HepG2 (cell line): ENCODE results near the gene KLB. TPM values are rescaled to one million over a fixed set of nuclear protein-coding genes. Genes with fewer than 3 reads are reported as not detected.

Experiments
- CEBPG ChIP-seq: IDR thresholded peaks from 2 replicates; pipeline ENCODE4 v1.6.1; 2016
- ELF3 ChIP-seq: IDR thresholded peaks from 2 replicates; pipeline ENCODE4 v1.6.1; 2016; ENCODE audit warnings: missing genetic modification reagents, missing compliant biosample characterization
- HDAC2 ChIP-seq: sonication (generic); formaldehyde crosslinking; IDR thresholded peaks from 2 replicates; pipeline ENCODE4 v1.4.0; 2020; ENCODE audit warnings: missing genetic modification reagents
- HNRNPUL1 ChIP-seq: fragments of 200-400 bp; formaldehyde crosslinking; IDR thresholded peaks from 2 replicates; pipeline ENCODE4 v1.6.1; 2017; ENCODE audit warnings: low read depth, mild to moderate bottlenecking, low read length, moderate library complexity
- MBNL3 ChIP-seq: fragments of 250-450 bp; sonication (Bioruptor Pico); conservative IDR thresholded peaks from 2 replicates; pipeline ENCODE4 v1.8.0; 2022; ENCODE audit warnings: mild to moderate bottlenecking, inconsistent platforms
- MED8 ChIP-seq: sonication (generic); formaldehyde crosslinking; IDR thresholded peaks from 2 replicates; pipeline ENCODE4 v1.8.1; 2023; ENCODE audit warnings: mild to moderate bottlenecking, missing genetic modification reagents; ENCODE audit not compliant: insufficient replicate concordance
- MEF2D ChIP-seq: sonication (generic); formaldehyde crosslinking; IDR thresholded peaks from 2 replicates; pipeline ENCODE4 v1.5.1; 2020; ENCODE audit warnings: mild to moderate bottlenecking, missing genetic modification reagents
- MIER3 ChIP-seq: IDR thresholded peaks from 2 replicates; pipeline ENCODE4 v1.6.1; 2016; ENCODE audit warnings: missing compliant biosample characterization, borderline replicate concordance
- MTF1 ChIP-seq: sonication (generic); formaldehyde crosslinking; IDR thresholded peaks from 2 replicates; pipeline ENCODE4 v1.5.0; 2020; ENCODE audit warnings: missing genetic modification reagents
- NFE2L1 ChIP-seq: sonication (generic); formaldehyde crosslinking; IDR thresholded peaks from 2 replicates; pipeline ENCODE4 v1.4.0; 2020; ENCODE audit warnings: missing genetic modification reagents, mild to moderate bottlenecking, borderline replicate concordance
- PHF21A ChIP-seq: sonication (generic); formaldehyde crosslinking; IDR thresholded peaks from 2 replicates; pipeline ENCODE4 v1.5.0; 2020; ENCODE audit warnings: mild to moderate bottlenecking, missing genetic modification reagents
- SP5 ChIP-seq: IDR thresholded peaks from 2 replicates; pipeline ENCODE4 v1.6.1; 2016; ENCODE audit warnings: low read depth, borderline replicate concordance
- TGIF2 ChIP-seq: IDR thresholded peaks from 2 replicates; pipeline ENCODE4 v1.6.1; 2016; ENCODE audit warnings: control low read depth, missing compliant biosample characterization
- TRIM24 ChIP-seq: sonication (generic); formaldehyde crosslinking; IDR thresholded peaks from 2 replicates; pipeline ENCODE4 v1.8.0; 2022; ENCODE audit warnings: mild to moderate bottlenecking, missing genetic modification reagents
- ZBED4 ChIP-seq: sonication (generic); formaldehyde crosslinking; IDR thresholded peaks from 2 replicates; pipeline ENCODE4 v1.4.0; 2020; ENCODE audit warnings: missing genetic modification reagents, borderline replicate concordance
- ZMYM2 ChIP-seq: sonication (generic); formaldehyde crosslinking; IDR thresholded peaks from 2 replicates; pipeline ENCODE4 v1.8.0; 2022; ENCODE audit warnings: mild to moderate bottlenecking, missing genetic modification reagents
- ZNF232 ChIP-seq: sonication (generic); formaldehyde crosslinking; IDR thresholded peaks from 2 replicates; pipeline ENCODE4 v1.4.0; 2020; ENCODE audit warnings: missing genetic modification reagents, borderline replicate concordance
- ZNF703 ChIP-seq: sonication (generic); formaldehyde crosslinking; IDR thresholded peaks from 2 replicates; pipeline ENCODE4 v1.5.1; 2020; ENCODE audit warnings: missing genetic modification reagents, mild to moderate bottlenecking, moderate library complexity, borderline replicate concordance
- polyA plus RNA-seq, 8 experiments: library from polyadenylated mRNA; depleted of rRNA in 3 of 8; stranded (reverse) in 7 of 8; unstranded in 1 of 8; fragments of >200 nt; fragmentation: Illumina TruSeq in 4 of 8; extraction: Trizol in 4 of 8; gene quantifications; 2 replicates each; pipeline versions ENCODE4 v1.2.1 to v1.2.3, GENCODE V29; 2011 to 2016; ENCODE audit warnings: low read depth in 4 of 8, missing spikeins in 1 of 8, mixed read lengths in 1 of 8; ENCODE audit not compliant: insufficient read depth in 1 of 8
- total RNA-seq, 5 experiments: library from RNA; depleted of rRNA; stranded (reverse); fragments of >200 nt; fragmentation: Illumina TruSeq; extraction: Trizol; gene quantifications; 2 replicates each; pipeline ENCODE4 v1.2.3, GENCODE V29; 2016; ENCODE audit warnings: low read depth in 1 of 5
- TF ChIP-seq, protein P1 (sequence below): sonication (generic); formaldehyde crosslinking; IDR thresholded peaks from 2 replicates; pipeline ENCODE4 v1.5.1; 2020; ENCODE audit warnings: mild to moderate bottlenecking, moderate library complexity, missing genetic modification reagents
- TF ChIP-seq, protein P2 (sequence below): sonication (generic); formaldehyde crosslinking; IDR thresholded peaks from 2 replicates; pipeline ENCODE4 v1.9.0; 2021; ENCODE audit warnings: missing genetic modification reagents, borderline replicate concordance

The KLB gene
- total and polyA plus RNA-seq, 2 of the 13 experiments (the other 11 are each of a cell fraction or from before 2014, with no cell fraction given), result 25.3 to 82.0 TPM

GRCh38 chr4:39406763-39407583 is at the start of gene KLB (continued):
- TF ChIP-seq ZNF232 (CRISPR knock-in tag) (peak; percentile 65; the same call in 1 of the 2 replicates), CEBPG (peak; percentile 85), HNRNPUL1 (peak; percentile 97), SP5 (CRISPR knock-in tag) (0 out of 2 replicates have a peak, but pooled peaks have one; percentile 13), MED8 (CRISPR knock-in tag) (peak; percentile 41), MIER3 (CRISPR knock-in tag) (peak; percentile 66; the same call in 1 of the 2 replicates), NFE2L1 (CRISPR knock-in tag) (no peak), TRIM24 (CRISPR knock-in tag) (no peak), MBNL3 (CRISPR knock-in tag) (no peak), HDAC2 (CRISPR knock-in tag) (peak; percentile 81), ZNF703 (CRISPR knock-in tag) (no peak), ZBED4 (CRISPR knock-in tag) (0 out of 2 replicates have a peak, but pooled peaks have one; percentile 65), MEF2D (CRISPR knock-in tag) (peak; percentile 59; the same call in 1 of the 2 replicates), ZMYM2 (CRISPR knock-in tag) (no peak), ELF3 (CRISPR knock-in tag) (peak; percentile 68; the same call in 1 of the 2 replicates), PHF21A (CRISPR knock-in tag) (peak; percentile 79; the same call in 1 of the 2 replicates), MTF1 (no peak), TGIF2 (CRISPR knock-in tag) (peak; percentile 94)
- TF ChIP-seq, protein P1, sequence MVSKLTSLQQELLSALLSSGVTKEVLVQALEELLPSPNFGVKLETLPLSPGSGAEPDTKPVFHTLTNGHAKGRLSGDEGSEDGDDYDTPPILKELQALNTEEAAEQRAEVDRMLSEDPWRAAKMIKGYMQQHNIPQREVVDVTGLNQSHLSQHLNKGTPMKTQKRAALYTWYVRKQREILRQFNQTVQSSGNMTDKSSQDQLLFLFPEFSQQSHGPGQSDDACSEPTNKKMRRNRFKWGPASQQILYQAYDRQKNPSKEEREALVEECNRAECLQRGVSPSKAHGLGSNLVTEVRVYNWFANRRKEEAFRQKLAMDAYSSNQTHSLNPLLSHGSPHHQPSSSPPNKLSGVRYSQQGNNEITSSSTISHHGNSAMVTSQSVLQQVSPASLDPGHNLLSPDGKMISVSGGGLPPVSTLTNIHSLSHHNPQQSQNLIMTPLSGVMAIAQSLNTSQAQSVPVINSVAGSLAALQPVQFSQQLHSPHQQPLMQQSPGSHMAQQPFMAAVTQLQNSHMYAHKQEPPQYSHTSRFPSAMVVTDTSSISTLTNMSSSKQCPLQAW (CRISPR knock-in tag), result peak; percentile 100
- TF ChIP-seq, protein P2, sequence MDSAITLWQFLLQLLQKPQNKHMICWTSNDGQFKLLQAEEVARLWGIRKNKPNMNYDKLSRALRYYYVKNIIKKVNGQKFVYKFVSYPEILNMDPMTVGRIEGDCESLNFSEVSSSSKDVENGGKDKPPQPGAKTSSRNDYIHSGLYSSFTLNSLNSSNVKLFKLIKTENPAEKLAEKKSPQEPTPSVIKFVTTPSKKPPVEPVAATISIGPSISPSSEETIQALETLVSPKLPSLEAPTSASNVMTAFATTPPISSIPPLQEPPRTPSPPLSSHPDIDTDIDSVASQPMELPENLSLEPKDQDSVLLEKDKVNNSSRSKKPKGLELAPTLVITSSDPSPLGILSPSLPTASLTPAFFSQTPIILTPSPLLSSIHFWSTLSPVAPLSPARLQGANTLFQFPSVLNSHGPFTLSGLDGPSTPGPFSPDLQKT (CRISPR knock-in tag), result no peak
